SJSA1 (cell line): Measurements from ENCODE around the gene ZDHHC12. TPM values are rescaled to one million over a fixed set of nuclear protein-coding genes. Genes with fewer than 3 reads are reported as not detected.
A peak's percentile ranks its signal among the peaks of the same experiment; 100 is the strongest.

Source experiments
- DNase-seq, 2 experiments: peaks; one replicate each; pipeline ENCODE4 v3.0.0-alpha.2; 2015 to 2020; ENCODE audit warnings: low spot score in 2 of 2, low read depth in 1 of 2
- H3K27ac ChIP-seq: fragments of 250-450 bp; sonication (Bioruptor Pico); 2 replicates; pipeline ENCODE4 v1.5.1; 2020; ENCODE audit warnings: mild to moderate bottlenecking, moderate library complexity
- H3K27me3 ChIP-seq: fragments of 250-450 bp; sonication (Bioruptor Pico); replicated peaks from 2 replicates; pipeline ENCODE4 v1.5.1; 2020; ENCODE audit warnings: mild to moderate bottlenecking, moderate library complexity
- H3K36me3 ChIP-seq: fragments of 250-450 bp; sonication (Bioruptor Pico); 2 replicates; pipeline ENCODE4 v1.5.1; 2020; ENCODE audit warnings: mild to moderate bottlenecking
- H3K4me1 ChIP-seq: fragments of 250-450 bp; sonication (Bioruptor Pico); replicated peaks from 2 replicates; pipeline ENCODE4 v1.6.1; 2021; ENCODE audit warnings: mild to moderate bottlenecking
- H3K4me3 ChIP-seq: fragments of 250-450 bp; sonication (Bioruptor Pico); 2 replicates; pipeline ENCODE4 v1.5.1; 2020; ENCODE audit warnings: mild to moderate bottlenecking
- H3K9me3 ChIP-seq: fragments of 250-450 bp; sonication (Bioruptor Pico); replicated peaks from 2 replicates; pipeline ENCODE4 v1.5.1; 2020; ENCODE audit warnings: mild to moderate bottlenecking
- total RNA-seq: library from RNA; depleted of rRNA; stranded (reverse); fragments of >200 nt; shearing (Covaris generic); gene quantifications from 2 replicates; pipeline ENCODE4 v1.2.3, GENCODE V29; 2014; rRNA removed

ZDHHC12 gene
- total RNA-seq, 1 experiment from 2014 or later = 47.1 TPM

- DNase-seq = no peak
- no peaks in the 10 kb centered on the region for H3K36me3 ChIP-seq
- peak overlapping the region; percentile 39 for H3K4me3 ChIP-seq
- no peaks in the 10 kb centered on the region for H3K27me3 ChIP-seq
- H3K27ac ChIP-seq = peak overlapping the region; percentile 33; the same call in 1 of the 2 replicates
- peaks cover 24% of the 10 kb centered on the region for H3K4me1 ChIP-seq
- no peaks in the 10 kb centered on the region for H3K9me3 ChIP-seq
Measured at GRCh38 chr9:128683340-128684064, 40.4 kb downstream of the ZDHHC12 start.

GRCh38 chr9:128677794-128678193 lies 46.1 kb downstream of the ZDHHC12 start:
- DNase-seq = no peak
- H3K4me1 ChIP-seq = no peaks in the 10 kb centered on the region
- no peaks in the 10 kb centered on the region for H3K9me3 ChIP-seq
- H3K27me3 ChIP-seq = no peaks in the 10 kb centered on the region
- no peaks in the 10 kb centered on the region for H3K36me3 ChIP-seq
- no peak overlapping the region for H3K4me3 ChIP-seq
- no peak overlapping the region for H3K27ac ChIP-seq

DNA sequence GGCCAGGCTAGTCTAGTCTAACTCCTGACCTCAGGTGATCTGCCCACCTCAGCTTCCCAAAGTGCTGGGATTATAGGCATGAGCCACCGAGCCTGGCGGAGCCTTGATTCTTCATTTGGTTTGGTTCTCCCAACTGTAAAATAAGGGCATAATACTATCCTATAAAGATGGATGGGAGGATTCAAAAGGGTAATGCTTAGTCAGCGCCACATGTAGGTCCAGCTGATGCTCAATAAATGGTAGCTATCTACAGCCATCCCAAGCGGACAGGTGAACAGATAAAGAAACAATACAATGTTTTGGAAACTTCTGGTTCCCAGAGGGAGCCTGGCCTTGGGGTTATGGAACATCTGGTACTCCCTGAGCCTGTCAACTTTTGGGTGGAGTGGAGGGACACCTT lies 48.5 kb downstream of the ZDHHC12 start:
- Histone ChIP-seq H3K9me3 (no peaks in the 10 kb centered on the region), H3K4me3 (no peak overlapping the region), H3K27ac (no peak overlapping the region), H3K36me3 (no peaks in the 10 kb centered on the region), H3K4me1 (no peaks in the 10 kb centered on the region), H3K27me3 (no peaks in the 10 kb centered on the region)
- no peak for DNase-seq

Other genes with a start within 250 kb of the ZDHHC12 start
- 31.3 and 49.3 TPM in 2 replicates for gene GLE1, start 219.4 kb downstream of the ZDHHC12 start, total RNA-seq
- gene SPTAN1, start 171.5 kb downstream of the ZDHHC12 start, total RNA-seq = 165 and 181 TPM in 2 replicates
- 79.8 and 85.3 TPM in 2 replicates for gene DYNC2I2, start 67.3 kb downstream of the ZDHHC12 start, total RNA-seq
- 538 and 648 TPM in 2 replicates for gene SET, start 34.9 kb downstream of the ZDHHC12 start, total RNA-seq
- gene PKN3, start 21.6 kb downstream of the ZDHHC12 start, total RNA-seq = 9.5 and 13.6 TPM in 2 replicates
- gene ZER1, start 47.8 kb upstream of the ZDHHC12 start, total RNA-seq = 10.5 and 13.2 TPM in 2 replicates
- gene TBC1D13, start 63.1 kb upstream of the ZDHHC12 start, total RNA-seq = 5.9 and 20.6 TPM in 2 replicates
- 27.5 and 41.8 TPM in 2 replicates for gene ENDOG, start 94.4 kb upstream of the ZDHHC12 start, total RNA-seq
- 13.5 and 15.3 TPM in 2 replicates for gene SPOUT1, start 105.7 kb upstream of the ZDHHC12 start, total RNA-seq
- 7.9 and 18.3 TPM in 2 replicates for gene KYAT1, start 157.8 kb upstream of the ZDHHC12 start, total RNA-seq
- gene LRRC8A, start 158.0 kb upstream of the ZDHHC12 start, total RNA-seq = 88.7 and 99.4 TPM in 2 replicates
- not detected in 2 replicates for gene PHYHD1, start 196.9 kb upstream of the ZDHHC12 start, total RNA-seq
- gene DOLK, start 223.5 kb upstream of the ZDHHC12 start, total RNA-seq = 26.6 and 31.6 TPM in 2 replicates
- 32.3 and 76.3 TPM in 2 replicates for gene NUP188, start 223.6 kb upstream of the ZDHHC12 start, total RNA-seq